Activated T-helper 1 cell treated with anti-CD3 and anti-CD28 coated beads, Interleukin-12 subunit alpha, Interleukin-12 subunit beta, Interleukin-2, Interleukin-4 antibody, amounts not matched to agents 30 ng/mL and 10 ng/mL and 1 ng/mL, durations not matched to agents 14 hours and 24 hours and 36 hours (primary cell): ENCODE measurements around the gene SIN3B. TPM values are rescaled to one million over a fixed set of nuclear protein-coding genes. Genes with fewer than 3 reads are reported as not detected.

ENCODE experiments used
- DNase-seq: peaks from one replicate; pipeline ENCODE4 v3.0.0; 2021; ENCODE audit warnings: low spot score
- H3K27ac Mint-ChIP-seq: one replicate; pipeline ENCODE4 v1.8.0; 2021; ENCODE audit warnings: mild to moderate bottlenecking, mixed read lengths
- H3K27me3 Mint-ChIP-seq: one replicate; pipeline ENCODE4 v1.8.0; 2022; ENCODE audit warnings: mild to moderate bottlenecking, moderate library complexity, mixed read lengths; ENCODE audit not compliant: insufficient read depth
- H3K36me3 Mint-ChIP-seq: one replicate; pipeline ENCODE4 v1.8.0; 2021; ENCODE audit warnings: low read depth, mixed read lengths
- H3K4me1 Mint-ChIP-seq: one replicate; pipeline ENCODE4 v1.8.0; 2021; ENCODE audit warnings: low read depth, mixed read lengths
- H3K4me3 Mint-ChIP-seq: one replicate; pipeline ENCODE4 v1.8.0; 2021; ENCODE audit warnings: mild to moderate bottlenecking, moderate library complexity, mixed read lengths
- H3K9me3 Mint-ChIP-seq: one replicate; pipeline ENCODE4 v1.8.0; 2021; ENCODE audit warnings: mixed read lengths
- intact Hi-C: fragments of 100-400 bp; cut with micrococcal nuclease; formaldehyde crosslinking; loops from one replicate; pipeline ENCODE4 v1.15.1; 2024
- total RNA-seq: library from RNA; stranded (reverse); gene quantifications from 2 replicates; pipeline ENCODE4 v1.2.3, GENCODE V29; 2022

The SIN3B gene
- total RNA-seq, 1 donor from 2014 or later = 45.1 TPM

DNA sequence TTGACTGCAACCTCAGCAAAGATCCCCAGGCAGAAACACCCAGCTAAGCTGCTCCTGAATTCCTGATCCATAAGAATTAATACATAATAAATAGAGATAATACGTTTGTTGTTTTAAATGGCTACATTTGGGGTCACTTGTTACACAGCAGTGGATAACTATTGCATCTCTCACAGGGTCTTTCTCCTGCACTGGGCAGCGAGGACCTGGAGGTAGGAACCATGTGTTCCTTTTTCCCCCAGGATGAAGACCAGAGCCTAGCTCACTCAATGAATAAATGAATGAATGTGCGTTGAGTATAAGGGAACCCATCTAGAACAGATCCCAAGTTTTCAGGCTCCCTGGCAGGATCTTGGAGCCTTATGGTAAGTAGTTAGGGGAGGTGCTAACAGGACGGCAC, 90.3 kb downstream of the SIN3B start:
- H3K9me3 Mint-ChIP-seq = peaks cover 3% of the 10 kb centered on the region
- intact Hi-C loops = no loop called here
- DNase-seq = no peak
- H3K4me1 Mint-ChIP-seq = no peaks in the 10 kb centered on the region
- no peak overlapping the region for H3K27ac Mint-ChIP-seq
- no peak overlapping the region for H3K4me3 Mint-ChIP-seq
- no peaks in the 10 kb centered on the region for H3K36me3 Mint-ChIP-seq
- H3K27me3 Mint-ChIP-seq = peaks cover 1% of the 10 kb centered on the region

DNA sequence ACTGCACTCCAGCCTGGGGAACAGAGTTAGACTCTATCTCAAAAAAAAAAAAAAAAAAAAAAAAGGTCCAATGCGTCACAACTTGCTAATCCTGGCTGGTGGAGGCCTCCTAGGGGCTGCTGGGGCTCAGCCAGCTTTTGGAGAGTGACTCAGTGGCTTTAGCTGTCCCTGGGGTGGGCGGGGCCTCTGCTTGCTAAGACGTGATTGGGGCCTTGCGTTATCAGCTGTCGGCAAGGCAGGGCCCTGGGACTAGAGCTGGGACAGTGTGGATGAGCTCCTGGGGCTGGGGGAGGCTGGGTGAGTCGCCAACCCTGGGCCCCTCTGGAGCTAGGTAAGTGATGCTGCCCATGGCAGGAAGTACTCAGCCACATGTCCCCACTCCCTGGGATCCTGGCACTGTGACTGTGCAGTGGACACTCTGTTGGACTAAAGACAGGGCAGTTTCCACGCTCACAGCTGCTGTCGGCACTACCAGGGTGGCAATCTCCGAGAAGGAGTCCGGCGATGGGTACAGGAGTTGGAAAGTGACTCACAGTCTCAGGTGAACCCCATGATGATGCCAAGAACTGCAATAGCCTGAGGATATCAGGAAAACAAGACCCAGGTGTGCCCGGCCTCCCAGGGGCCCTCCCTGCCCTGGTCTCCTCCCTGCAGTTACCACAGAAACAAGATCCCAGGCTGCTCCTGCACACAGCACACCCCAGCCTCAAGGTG, 91.8 kb downstream of the SIN3B start:
- DNase-seq = no peak
- Mint-ChIP-seq H3K9me3 (peaks cover 10% of the 10 kb centered on the region), H3K4me3 (no peak overlapping the region), H3K27ac (no peak overlapping the region), H3K4me1 (no peaks in the 10 kb centered on the region), H3K27me3 (no peaks in the 10 kb centered on the region), H3K36me3 (no peaks in the 10 kb centered on the region)
- intact Hi-C loops = no loop called here

DNA sequence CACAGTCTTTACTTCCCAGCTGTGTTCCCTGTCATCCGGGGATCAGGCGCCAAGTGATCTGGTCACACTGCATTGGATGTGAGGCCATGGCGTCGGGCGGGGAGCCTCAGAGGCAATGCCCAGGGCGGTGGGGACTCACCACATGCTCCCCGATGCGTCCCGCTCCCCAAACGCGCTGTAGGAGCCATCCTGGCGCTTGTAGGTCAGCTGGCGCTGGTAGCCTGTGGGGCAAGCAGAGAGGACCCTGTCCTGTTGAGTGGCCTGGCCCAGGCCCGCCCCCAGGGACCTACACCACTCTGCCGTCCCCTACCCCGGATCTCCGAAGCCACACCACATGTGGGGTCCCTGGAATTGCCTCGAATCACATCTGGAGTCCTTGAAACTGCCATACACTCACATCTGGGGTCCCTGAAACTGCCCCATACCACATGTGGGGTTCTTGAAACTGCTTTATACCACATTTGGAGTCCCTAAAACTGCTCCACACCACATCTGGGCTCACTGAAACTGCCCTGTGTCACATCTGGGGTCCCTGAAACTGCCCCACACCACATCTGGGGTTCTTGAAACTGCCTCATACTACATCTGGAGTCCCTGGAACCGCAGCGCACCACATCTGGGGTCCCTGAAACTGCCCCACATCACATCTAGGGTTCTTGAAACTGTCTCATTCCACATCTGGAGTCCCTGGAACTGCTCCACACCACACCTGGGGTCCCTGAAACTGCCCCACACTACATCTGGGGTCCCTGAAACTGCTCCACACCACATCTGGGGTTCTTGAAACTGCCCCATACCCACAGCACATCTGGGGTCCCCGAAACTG, 92.8 kb downstream of the SIN3B start:
- no peak overlapping the region for H3K4me3 Mint-ChIP-seq
- peaks cover 18% of the 10 kb centered on the region for H3K9me3 Mint-ChIP-seq
- no peak overlapping the region for H3K27ac Mint-ChIP-seq
- intact Hi-C loops = no loop called here
- no peak for DNase-seq
- H3K36me3 Mint-ChIP-seq = no peaks in the 10 kb centered on the region
- no peaks in the 10 kb centered on the region for H3K27me3 Mint-ChIP-seq
- no peaks in the 10 kb centered on the region for H3K4me1 Mint-ChIP-seq

DNA sequence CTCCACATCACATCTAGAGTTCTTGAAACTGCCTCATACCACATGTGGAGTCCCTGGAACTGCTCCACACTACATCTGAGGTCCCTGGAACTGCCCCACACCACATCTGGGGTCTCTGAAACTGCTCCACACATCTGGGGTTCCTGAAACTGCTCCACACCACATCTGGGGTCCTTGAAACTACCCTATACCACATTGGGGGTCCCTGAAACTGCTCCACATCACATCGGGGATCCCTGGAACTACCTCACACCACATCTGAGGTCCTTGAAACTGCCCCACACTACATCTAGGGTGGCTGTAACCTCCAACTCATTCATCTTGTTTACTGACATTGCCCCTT, 93.4 kb downstream of the SIN3B start:
- H3K4me1 Mint-ChIP-seq = no peaks in the 10 kb centered on the region
- H3K27ac Mint-ChIP-seq = no peak overlapping the region
- H3K36me3 Mint-ChIP-seq = no peaks in the 10 kb centered on the region
- DNase-seq = no peak
- peaks cover 24% of the 10 kb centered on the region for H3K9me3 Mint-ChIP-seq
- no peaks in the 10 kb centered on the region for H3K27me3 Mint-ChIP-seq
- intact Hi-C loops = no loop called here
- H3K4me3 Mint-ChIP-seq = no peak overlapping the region

DNA sequence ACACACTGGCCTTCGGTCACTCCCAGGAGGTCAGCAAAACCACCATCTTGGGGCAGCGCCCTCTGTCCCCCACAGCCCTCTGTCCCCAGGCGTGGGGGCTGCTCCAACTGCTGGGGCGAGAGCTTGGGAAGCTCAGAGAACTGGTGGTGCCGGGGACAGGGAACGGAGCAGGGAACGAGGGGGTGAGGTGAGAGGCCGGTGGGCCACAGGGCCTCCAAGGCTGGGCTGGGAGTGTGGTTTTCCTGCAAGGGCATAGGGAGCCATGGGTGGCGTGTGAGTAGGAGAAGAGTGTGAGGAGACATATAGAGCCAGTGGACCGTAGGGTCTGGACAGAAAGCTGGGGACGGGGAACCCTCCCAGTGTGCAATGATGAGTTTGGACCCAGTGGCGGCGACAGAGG, 93.8 kb downstream of the SIN3B start:
- intact Hi-C loops = no loop called here
- Mint-ChIP-seq H3K27me3 (no peaks in the 10 kb centered on the region), H3K27ac (no peak overlapping the region), H3K9me3 (peaks cover 25% of the 10 kb centered on the region), H3K4me3 (no peak overlapping the region), H3K36me3 (no peaks in the 10 kb centered on the region), H3K4me1 (no peaks in the 10 kb centered on the region)
- DNase-seq = no peak

DNA sequence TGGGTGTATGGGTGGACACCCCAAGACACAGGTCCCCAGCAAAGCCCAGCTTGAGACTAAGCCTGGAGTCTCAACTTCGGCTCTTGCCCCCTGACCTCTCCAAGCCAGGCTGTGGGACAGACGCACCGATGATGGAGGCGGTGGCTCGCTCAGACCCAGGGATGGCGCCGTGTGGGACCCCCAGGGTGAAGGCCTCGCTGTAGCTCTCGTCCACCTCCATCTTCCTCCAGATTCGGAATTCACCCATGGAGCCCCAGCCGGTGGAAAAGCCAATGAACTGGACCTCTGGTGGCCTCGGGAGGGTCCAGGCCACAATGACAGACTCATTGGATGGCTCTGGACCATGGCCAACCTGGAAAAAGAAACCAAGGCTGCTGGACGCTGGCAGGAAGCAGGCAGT, 98.7 kb downstream of the SIN3B start:
- no peaks in the 10 kb centered on the region for H3K4me1 Mint-ChIP-seq
- no peaks in the 10 kb centered on the region for H3K36me3 Mint-ChIP-seq
- peaks cover 39% of the 10 kb centered on the region for H3K9me3 Mint-ChIP-seq
- intact Hi-C loops = no loop called here
- H3K27me3 Mint-ChIP-seq = no peaks in the 10 kb centered on the region
- H3K4me3 Mint-ChIP-seq = no peak overlapping the region
- no peak overlapping the region for H3K27ac Mint-ChIP-seq
- DNase-seq = no peak

DNA sequence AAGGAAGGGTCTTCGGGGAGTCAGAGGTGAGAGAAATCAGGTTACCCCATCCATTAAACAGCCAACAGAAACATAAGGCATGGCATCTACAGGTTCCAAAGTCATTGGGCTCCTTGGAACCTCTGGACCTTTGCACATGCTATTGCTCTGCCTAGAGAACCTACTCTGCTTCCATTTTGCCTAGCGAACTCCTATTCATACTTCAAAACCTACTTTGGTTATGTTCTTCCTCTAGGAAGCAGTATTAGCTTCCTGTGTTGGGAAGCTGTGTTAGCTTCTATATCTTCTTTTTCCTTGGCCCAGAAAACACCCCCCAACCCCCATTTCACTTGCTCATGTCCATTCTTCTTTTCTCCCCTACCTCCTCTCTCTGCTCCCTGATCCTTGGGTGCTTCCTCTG, 99.2 kb downstream of the SIN3B start:
- Mint-ChIP-seq H3K27me3 (no peaks in the 10 kb centered on the region), H3K36me3 (no peaks in the 10 kb centered on the region), H3K9me3 (peaks cover 41% of the 10 kb centered on the region), H3K27ac (no peak overlapping the region), H3K4me3 (no peak overlapping the region), H3K4me1 (no peaks in the 10 kb centered on the region)
- no peak for DNase-seq
- intact Hi-C loops = no loop called here

DNA sequence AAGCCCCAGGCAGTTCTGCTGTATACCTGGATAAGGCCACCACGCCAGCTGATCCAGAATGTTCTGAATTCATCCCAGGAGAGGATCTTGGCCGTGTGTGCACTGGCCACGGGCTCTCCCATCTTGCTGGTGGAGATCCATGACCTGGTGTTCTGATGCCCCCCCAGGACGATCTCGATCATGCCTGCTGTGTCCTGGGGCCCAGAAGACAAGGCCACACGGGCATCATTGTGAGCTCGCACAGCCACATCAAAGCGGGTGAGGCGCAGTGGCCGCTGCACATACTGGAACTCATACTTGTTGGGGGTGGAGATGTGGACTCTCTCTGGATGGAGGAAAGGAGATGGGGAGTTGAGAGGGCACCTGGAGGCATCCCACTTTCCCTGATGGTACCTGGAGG, 99.7 kb downstream of the SIN3B start:
- Mint-ChIP-seq H3K36me3 (no peaks in the 10 kb centered on the region), H3K27ac (no peak overlapping the region), H3K4me3 (no peak overlapping the region), H3K27me3 (peaks cover 3% of the 10 kb centered on the region), H3K9me3 (peaks cover 47% of the 10 kb centered on the region), H3K4me1 (no peaks in the 10 kb centered on the region)
- intact Hi-C loops = no loop called here
- DNase-seq = no peak

Other genes starting within 250 kb of the SIN3B start
- 14.0 and 14.9 TPM in 2 replicates for gene MED26, start 201.2 kb upstream of the SIN3B start, total RNA-seq
- 69.3 and 72.7 TPM in 2 replicates for gene SMIM7, start 169.3 kb upstream of the SIN3B start, total RNA-seq
- gene TMEM38A, start 168.3 kb upstream of the SIN3B start, total RNA-seq = 0.69 and 0.78 TPM in 2 replicates
- gene NWD1, start 109.6 kb upstream of the SIN3B start, total RNA-seq = not detected in 2 replicates
- gene F2RL3, start 59.6 kb downstream of the SIN3B start, total RNA-seq = not detected in 2 replicates
- gene CPAMD8, start 197.4 kb downstream of the SIN3B start, total RNA-seq = 0.18 TPM in 1 of 2 replicates, not detected in the other
- gene HAUS8, start 246.1 kb downstream of the SIN3B start, total RNA-seq = 32.8 and 34.9 TPM in 2 replicates
- 134 and 137 TPM in 2 replicates for gene MYO9B, start 246.4 kb downstream of the SIN3B start, total RNA-seq